ENCODE measurements around the gene DGKG.
A peak's percentile ranks its signal among the peaks of the same experiment; 100 is the strongest.

DGKG gene

DNA sequence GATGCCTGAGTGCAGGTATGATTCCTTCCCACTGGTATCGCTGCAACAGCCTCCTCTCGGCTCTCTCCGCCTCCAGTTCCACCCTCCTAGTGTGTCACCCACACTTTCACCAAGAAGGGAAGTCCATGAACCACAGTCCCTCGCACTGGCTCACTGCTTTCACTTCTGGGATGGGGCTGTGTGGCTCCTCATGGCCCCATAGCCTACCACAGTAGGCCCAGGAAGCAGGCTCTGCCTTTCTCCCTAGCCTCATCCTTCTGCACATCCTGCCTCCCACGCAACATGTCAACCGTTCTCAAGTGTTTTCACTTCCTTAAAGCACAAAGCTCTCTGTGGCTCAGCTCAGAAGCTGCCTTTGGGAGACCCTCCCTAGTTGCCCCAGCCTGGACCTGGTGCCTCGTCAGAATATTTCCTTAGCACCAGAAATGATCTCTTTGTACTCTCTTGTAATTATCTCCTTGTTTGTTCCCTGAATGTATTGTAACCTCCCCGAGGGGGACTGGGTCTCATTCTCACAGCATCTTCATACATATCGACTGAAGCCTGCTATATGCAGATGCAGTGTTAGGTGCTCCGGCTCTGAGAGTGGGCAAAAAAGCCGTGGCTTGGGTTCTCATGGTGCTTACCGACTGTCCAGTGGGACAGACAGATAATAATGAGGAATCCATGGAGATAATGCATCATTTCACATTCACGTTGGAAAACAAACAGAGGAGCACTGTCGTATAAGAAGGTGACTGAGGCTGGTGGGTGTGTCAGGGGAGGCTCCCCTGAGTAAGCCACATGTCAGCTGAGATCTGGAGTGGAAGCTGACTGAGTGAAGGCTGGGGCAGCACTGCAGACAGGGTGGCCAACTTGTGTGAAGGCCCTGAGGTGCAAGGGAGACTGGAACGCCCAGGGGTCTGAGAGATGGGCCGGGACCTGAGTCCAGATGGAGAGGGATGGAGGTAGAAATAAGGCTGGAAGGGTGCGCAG, 107.1 kb downstream of the DGKG start:
- no peak overlapping the region for H3K4me3 ChIP-seq (ENCODE audit: low read depth, low read length)
- DNase-seq (ENCODE audit: low read depth) = no peak

DNA sequence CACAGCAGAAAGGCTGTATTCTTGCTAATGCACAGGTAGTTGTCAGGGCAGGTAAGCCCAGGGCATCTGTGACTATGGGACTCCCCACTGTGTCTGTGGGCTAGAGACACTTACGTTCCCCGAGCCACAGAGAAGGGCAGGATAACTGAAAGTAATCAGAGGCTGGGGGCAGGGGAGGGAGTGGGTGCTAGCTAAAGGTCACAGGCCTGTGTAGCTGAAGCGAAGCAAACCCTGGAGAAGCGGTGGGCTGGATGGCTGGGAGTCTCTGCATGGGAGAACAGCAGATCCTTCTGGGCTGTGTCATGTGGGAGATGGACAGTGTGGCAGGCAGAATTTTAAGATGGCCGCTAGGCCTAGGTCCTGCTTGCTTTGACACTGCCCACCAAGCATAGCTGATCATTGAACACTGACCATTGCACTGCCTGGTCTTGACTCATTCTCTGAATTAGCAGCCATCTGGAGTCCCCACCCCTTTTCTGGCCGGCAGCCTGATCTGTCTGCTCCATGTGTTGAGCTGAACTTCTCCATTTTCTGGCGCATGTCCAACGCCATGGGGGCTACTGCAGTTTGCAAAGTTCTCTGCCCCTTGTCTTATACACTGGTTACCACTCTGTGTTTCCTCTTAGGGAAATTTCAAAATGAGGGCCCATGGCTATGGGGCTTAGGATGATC, 110.0 kb downstream of the DGKG start:
- no peak overlapping the region for H3K4me3 ChIP-seq (ENCODE audit: low read depth, low read length)
- no peak for DNase-seq (ENCODE audit: low read depth)

DNA sequence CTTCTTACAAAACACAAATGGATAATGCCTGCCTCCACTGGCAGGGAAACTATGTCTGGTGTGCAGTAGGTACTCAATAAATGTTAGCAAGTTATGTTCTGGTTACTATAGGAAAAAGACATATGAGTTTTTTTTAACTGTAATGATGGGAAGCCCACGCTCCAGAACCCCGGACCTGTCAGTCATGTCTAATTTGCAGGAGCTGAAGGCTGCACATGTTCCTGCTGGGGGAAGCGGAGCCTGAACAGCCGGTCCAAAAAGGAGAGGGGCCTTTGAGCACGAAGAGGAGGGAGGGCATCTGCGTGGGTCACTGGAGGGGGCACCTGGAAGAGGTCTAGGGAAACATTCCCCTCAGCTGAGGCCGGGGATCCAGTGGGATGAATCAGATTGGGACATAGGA, 113.2 kb downstream of the DGKG start:
- no peak overlapping the region for H3K4me3 ChIP-seq (ENCODE audit: low read depth, low read length)
- DNase-seq (ENCODE audit: low read depth) = no peak

DNA sequence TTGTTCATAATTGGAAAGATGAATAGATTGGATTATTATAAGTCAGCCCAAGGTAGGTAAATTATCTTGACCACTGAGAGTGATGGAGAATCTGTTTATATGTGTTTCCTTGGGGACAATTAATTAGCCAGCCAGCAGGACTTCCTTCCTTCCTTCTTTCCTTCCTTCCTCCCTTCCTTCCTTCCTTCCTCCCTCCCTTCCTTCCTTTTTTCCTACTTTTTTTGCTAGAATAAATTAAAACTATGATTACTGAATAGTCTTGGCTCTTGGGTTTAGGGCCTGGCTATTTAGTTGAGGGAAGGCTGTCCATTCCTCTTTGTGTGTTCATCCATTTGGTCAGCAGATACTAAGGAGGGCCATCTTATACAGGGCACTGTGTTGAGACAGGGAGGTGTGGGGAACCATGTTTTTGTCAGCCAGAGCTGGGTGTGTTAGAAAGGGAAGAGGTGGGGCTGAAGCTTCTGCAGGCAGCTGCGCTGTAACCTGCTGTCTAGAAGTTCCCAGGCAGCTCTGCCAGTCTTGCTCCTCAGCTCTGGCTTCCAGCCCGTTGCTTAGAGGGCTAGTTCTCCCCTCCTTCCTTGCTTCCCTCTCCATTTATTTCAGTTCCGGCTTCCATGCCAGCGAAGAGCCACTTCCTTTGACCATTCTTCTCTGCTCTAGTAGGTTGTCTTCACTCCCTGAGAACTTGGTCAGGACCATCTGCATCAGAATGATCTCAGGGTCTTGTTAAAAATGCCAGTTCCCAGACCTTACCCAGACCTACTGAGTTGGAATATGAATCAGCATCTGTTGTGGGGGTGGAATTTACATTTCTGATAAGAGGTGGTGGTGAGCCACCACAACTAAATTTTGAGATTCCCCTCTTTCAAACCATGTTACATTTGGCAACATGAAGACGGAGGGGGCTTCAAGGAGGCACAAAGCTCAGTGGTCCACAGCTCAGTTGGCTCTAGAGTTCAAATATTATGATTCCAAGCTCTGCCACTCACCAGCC, 113.9 kb downstream of the DGKG start:
- no peak overlapping the region for H3K4me3 ChIP-seq (ENCODE audit: low read depth, low read length)
- no peak for DNase-seq (ENCODE audit: low read depth)

DNA sequence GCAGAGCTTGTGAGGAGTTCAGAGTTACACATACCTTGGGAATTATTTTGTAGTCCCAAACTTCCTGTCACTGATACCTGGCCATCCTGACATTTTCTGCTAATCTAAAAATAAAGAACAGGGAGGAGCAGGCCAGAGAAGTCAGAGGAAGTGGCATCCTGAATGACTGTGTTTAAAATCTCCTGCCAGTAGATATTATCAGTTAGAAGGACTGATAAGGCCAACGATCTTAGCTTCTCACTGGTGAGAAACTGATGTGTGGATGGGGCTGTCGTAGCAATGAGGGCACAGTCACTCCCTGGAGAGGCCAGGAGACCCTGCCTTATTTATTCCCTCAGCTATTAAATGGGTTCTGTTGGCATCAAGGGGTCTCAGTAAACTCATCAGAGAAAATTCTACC, 115.1 kb downstream of the DGKG start:
- H3K4me3 ChIP-seq (ENCODE audit: low read depth, low read length) = no peak overlapping the region
- no peak for DNase-seq (ENCODE audit: low read depth)

DNA sequence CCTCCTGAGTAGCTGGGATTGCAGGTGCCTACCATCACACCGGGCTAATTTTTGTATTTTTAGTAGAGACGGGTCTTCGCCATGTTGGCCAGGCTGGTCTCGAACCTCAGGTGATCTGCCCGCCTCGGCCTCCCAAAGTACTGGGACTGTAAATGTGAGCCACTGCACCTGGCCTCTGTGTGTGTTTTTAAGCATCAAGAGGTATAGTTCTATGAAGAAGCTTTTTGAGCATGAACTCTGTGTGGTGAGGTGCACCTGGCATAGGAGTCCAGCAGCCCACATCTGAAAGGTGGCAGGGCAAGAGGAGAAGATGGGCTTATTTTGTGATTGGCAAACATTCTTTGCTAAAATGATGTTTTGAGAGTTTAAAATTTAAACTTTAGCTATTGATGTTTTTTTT, 118.0 kb downstream of the DGKG start:
- no peak for DNase-seq (ENCODE audit: low read depth)
- no peak overlapping the region for H3K4me3 ChIP-seq (ENCODE audit: low read depth, low read length)

DNA sequence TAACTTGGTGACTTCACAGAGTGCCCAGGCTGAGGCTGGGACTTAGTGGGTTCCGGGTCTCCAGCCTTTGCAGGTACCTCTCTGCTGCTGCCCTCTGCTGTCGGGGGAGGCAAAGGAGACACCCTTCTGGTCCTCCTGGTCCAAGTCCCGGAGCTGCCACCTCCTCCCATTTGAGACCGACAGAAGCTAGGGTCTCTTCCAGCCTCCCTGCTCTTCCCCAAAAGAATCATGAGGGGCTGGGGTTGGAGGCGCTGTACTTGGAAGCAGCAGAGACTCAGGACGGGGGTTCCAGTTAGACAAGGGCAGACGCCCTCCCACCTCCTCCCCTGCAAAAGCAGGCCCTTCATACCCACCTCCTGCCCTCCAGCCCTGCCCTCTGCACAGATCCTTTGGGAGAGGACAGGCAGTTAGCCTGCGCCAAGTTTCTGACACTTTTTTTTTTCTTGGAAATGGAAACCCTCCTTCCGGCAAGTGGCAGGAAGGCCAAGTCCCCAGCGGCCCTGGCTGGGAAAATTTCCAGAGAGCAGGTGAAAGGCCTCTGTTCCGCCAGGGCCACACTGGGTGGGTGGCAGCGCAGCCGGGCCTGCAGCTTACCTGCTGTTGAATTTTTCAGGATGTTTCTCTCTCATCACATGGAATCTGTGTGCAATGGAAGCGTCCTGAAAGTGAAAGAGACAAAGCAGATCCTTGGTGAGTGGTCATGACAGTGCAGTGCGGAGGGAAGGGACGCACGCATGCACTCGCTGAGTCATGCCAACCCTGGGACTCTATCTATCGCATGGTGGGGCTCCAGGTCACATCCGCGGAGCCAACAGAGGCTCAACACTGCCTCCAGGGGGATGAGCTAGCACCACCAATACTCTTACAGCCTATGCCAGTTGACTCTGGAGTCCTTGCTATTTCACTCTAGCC, 119.9 kb downstream of the DGKG start:
- peak; percentile 31 for DNase-seq (ENCODE audit: low read depth)
- H3K4me3 ChIP-seq (ENCODE audit: low read depth, low read length) = peak overlapping the region; percentile 13

DNA sequence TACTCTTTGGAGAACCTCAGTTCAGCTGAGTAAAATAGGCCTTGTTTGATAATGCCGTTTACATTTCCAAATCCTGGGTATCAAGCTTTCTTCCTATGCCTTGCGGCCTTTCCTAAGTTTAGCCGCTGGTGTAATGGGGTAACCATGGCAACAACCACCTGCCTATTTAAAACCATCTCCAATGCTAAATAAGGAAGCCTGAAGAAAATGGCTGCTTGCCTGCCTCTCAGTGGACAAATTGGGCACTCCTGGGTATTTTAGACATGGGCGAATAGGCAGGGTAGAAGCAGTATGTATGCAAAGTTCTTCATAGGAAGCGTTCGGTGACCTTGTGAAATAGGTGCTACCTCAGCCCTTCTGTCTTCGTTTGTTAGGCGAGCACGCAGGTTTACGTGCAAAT, 122.7 kb downstream of the DGKG start:
- DNase-seq (ENCODE audit: low read depth) = no peak
- no peak overlapping the region for H3K4me3 ChIP-seq (ENCODE audit: low read depth, low read length)

DNA sequence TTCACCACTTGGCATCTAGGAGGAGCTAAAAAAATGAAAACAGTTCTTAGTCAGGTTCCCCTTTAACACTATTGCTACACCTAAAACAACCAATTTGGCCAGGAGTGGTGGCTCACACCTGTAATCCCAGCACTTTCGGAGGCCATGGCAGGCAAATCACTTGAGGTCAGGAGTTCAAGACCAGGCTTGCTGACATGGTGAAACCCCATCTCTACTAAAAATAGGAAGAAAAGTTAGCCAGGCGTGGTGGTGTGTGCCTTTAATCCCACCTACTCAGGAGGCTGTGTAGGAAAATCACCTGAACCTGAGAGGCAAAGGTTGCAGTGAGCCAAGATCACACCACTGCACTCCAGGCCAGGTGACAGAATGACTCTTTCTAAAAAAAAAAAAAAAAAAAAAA, 124.1 kb downstream of the DGKG start:
- no peak overlapping the region for H3K4me3 ChIP-seq (ENCODE audit: low read depth, low read length)
- DNase-seq (ENCODE audit: low read depth) = no peak

DNA sequence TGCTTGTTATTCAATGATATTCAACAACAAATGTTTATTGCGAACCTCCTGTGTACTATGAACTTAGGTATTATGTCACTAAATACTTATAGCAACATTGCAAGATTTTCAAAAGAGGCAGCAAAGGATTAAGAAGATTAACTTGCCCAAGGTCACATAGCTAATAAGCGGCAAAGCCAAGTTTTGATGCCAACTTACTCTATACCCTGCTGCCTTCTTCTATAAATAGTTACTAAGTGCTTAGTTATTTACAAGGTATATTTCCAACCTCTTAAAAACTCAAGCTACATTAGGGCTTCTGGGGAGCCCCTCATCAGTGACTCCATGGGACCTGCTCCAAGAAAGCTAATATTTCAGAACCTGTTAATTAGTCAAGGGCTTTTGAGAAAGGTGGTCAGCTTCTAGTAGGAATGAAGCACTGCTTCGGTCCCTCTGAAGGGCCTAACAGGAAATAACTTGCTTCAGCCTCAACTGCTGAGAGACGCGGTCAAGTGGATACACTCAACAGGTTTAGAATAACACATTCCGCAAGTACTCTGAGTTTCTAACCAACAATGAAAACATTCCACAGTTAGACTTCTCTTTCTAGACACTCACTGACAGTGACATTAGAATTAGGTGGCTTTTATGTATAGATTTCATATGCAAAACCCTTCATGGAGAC, 125.5 kb downstream of the DGKG start:
- no peak for DNase-seq (ENCODE audit: low read depth)

DNA sequence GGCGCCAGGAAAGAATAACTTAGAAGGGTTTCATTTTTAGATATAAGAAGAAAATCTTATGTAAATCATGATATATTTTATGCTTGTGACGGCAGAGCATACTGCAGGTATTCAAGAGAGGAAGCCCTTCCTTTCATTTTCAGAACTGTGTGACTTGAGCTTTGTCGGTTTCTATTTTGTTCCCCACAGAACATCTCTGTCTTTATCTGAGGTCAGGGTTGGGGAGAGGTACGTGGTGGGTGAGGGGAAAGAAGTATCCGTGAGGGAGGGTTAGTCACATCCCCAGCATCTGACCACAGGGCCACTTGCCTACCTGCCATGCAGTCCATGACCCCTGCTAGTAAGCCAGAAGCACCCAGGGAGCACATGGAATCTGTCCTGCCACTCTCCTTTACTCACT, 126.5 kb downstream of the DGKG start:
- H3K4me3 ChIP-seq (ENCODE audit: low read depth, low read length) = no peak overlapping the region
- DNase-seq (ENCODE audit: low read depth) = no peak

More for the DNA sequence above, 125.5 kb downstream of the DGKG start:
- H3K4me3 ChIP-seq (ENCODE audit: low read depth, low read length) = no peak overlapping the region

DNA sequence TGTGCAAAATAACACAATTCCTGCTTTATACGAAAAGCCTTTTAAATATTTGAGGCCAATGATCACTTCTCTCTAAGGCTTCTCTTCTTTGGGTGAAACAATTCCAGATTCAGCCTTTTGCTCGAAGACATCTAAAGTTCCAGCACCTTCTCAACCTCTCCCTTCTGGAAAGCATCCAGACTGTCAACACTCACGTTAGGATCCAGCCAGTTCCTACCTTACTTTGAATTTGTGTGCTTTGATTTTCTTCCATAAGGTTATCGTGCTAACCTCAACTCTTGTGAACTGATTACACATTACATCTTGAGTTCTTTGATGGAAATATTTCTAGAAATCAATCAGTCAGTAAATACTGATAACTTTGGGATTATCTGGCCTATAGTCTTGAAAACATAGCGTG, 127.9 kb downstream of the DGKG start:
- H3K4me3 ChIP-seq (ENCODE audit: low read depth, low read length) = no peak overlapping the region
- no peak for DNase-seq (ENCODE audit: low read depth)

DNA sequence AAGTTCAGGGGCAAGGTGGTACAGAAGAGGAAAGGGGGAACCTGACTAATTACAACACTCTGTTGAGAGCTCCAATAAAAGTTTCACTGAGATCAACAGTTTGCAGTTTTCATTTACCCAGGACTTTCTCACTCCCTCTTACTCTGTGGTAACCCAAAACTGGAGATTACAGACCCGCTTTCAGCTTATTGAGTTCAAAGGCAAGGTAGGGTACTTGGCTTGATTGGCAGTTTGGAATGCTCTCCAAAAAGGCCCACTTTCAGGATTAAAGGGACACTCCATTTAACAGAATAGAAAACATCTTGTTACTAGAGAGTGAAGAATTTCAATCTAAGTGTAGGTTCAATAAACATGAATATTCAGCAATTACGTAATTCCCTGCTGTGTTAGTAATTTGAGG, 135.6 kb downstream of the DGKG start:
- no peak for DNase-seq (ENCODE audit: low read depth)
- no peak overlapping the region for H3K4me3 ChIP-seq (ENCODE audit: low read depth, low read length)

DNA sequence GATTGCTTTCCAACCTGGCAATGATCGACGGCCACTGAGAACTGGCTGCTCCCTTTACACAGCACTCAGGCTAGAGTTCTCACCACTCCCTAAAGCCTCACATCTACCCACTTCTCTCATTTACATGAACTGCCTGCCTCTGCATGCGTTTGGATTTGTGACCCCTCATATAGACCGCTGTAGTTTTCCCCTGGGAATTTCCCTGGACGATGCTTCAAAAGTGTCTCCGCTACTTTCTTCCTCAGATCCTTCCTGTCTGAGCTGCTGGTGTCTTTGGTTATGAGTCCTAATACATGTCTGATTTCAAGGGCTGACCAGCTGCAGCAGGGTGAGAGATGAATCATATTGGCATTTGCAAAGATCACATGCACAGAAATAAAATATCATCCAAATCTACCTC, 136.4 kb downstream of the DGKG start:
- no peak for DNase-seq (ENCODE audit: low read depth)
- no peak overlapping the region for H3K4me3 ChIP-seq (ENCODE audit: low read depth, low read length)

DNA sequence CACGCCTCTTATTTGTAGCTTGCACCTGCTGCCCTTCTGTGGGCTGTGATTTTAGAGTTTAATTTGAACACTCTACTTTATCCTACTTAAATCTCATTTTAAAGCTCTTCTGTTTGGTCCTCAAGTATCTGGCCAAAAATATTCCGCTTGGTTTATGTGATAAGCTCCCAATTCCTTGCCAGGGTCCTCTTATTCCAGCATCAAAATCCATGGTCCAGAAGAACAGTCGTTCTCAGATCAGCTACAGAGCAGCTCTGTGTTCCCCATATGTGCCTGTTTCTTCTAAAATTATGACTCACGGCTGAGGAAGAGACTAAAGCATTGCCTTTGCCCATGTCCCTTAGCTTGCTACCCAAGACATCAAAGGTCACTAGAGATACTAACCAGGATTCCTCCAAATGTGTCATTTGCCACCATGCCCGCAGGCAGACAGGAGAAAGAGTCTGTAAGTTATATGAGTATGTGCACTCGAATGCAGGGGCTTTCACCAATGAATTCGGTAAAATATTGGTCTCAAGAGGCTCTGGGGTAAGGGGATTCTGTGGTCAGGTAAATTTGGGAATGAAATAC, 137.9 kb downstream of the DGKG start:
- DNase-seq (ENCODE audit: low read depth) = no peak
- no peak overlapping the region for H3K4me3 ChIP-seq (ENCODE audit: low read depth, low read length)

DNA sequence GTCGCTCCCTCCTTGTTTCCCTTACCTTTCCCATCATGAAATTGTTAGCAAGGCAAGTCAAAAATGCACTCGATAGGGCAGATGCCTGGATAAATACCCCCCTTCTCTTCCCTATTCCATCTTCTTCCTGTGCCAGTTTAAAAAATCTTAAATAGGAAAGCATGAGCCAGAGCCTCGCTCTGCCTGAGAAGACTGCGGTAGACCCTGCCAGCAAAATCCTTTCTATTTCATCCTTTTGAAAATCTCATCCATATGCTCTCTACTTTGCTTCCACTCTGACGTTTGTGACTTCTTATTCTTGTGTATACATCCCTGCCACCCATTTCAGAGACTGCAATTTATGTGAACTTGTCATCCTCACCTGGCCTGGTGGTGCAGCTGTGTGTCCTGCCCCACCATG, 138.6 kb downstream of the DGKG start:
- no peak for DNase-seq (ENCODE audit: low read depth)

DNA sequence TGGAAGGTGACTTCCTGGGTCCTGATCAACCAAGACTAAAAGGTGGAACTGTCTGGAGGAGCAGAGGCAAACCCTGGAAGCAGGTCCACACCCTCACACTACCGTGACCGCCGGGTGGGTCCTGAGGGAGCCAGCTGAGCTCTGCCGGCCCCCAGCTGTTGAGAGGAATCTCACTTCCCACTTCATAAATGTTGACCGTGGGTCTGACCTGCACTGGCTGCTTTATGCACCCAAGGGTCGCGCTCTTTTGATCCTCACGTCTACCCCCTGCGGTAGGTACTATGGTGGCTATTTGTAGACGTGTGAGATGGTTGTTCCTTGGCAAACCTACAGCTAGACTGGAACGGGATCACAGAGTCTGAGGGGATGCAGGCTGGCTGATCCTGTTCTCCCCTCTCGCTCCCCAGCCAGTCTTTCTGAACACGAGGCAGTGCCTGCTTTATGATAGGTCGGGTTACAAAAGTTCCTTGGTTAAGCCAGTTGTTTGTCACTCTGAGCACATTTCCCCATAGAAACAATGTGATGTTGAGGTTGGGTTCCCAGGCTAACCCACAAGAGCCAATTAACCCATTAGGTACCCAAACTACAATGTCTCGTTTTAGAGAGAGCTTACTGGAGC, 140.2 kb downstream of the DGKG start:
- no peak for DNase-seq (ENCODE audit: low read depth)
- no peak overlapping the region for H3K4me3 ChIP-seq (ENCODE audit: low read depth, low read length)

More for the DNA sequence above, 138.6 kb downstream of the DGKG start:
- H3K4me3 ChIP-seq (ENCODE audit: low read depth, low read length) = no peak overlapping the region

Data from skeletal muscle cell (primary cell).